Measurements from ENCODE around the gene TGM2. TPM values are rescaled to one million over a fixed set of nuclear protein-coding genes. Genes with fewer than 3 reads are reported as not detected.

Gene TGM2
- total RNA-seq, 2 donors from 2014 or later, result 0.27 to 0.37 TPM

GRCh38 chr20:38131588-38132121 lies 33.4 kb downstream of the TGM2 start:
- H3K4me1 Mint-ChIP-seq, result peaks cover 6% of the 10 kb centered on the region
- H3K4me3 Mint-ChIP-seq, result no peak overlapping the region
- Histone ChIP-seq H3K9me3 (ENCODE audit: control insufficient read depth, low read length) (no peaks in the 10 kb centered on the region), H3K27me3 (ENCODE audit: control insufficient read depth, insufficient read depth, low read length, poor library complexity, severe bottlenecking) (no peaks in the 10 kb centered on the region), H3K9ac (ENCODE audit: extremely low read depth, low read length, poor library complexity, severe bottlenecking) (no peak overlapping the region), H3K4me3 (ENCODE audit: low read length) (no peak overlapping the region), H3K4me1 (ENCODE audit: control insufficient read depth, insufficient read depth, low read length) (no peaks in the 10 kb centered on the region), H3K36me3 (ENCODE audit: control insufficient read depth, insufficient read depth, low read length) (no peaks in the 10 kb centered on the region), H3K27ac (ENCODE audit: low read depth, low read length) (no peak overlapping the region)
- no peak overlapping the region for H3K27ac Mint-ChIP-seq
- TF ChIP-seq CTCF (conservative IDR thresholded peaks at IDR 0.05), result no peak
- H3K36me3 Mint-ChIP-seq (ENCODE audit: low read depth), result no peaks in the 10 kb centered on the region
- 86 to 100% methylated on average over 1 to 3 of the region's 3 CpGs for WGBS, 2 experiments (ENCODE audit: insufficient coverage in 1 of 2, insufficient read length in 1 of 2)
- no peak for DNase-seq
- H3K27me3 Mint-ChIP-seq (ENCODE audit: insufficient read depth), result no peaks in the 10 kb centered on the region
- no peaks in the 10 kb centered on the region for H3K9me3 Mint-ChIP-seq

- H3K4me1 ChIP-seq (ENCODE audit: control insufficient read depth, insufficient read depth, low read length), result no peaks in the 10 kb centered on the region
- Mint-ChIP-seq H3K27me3 (ENCODE audit: insufficient read depth) (no peaks in the 10 kb centered on the region), H3K4me3 (no peak overlapping the region), H3K27ac (no peak overlapping the region), H3K4me1 (peaks cover 6% of the 10 kb centered on the region), H3K36me3 (ENCODE audit: low read depth) (no peaks in the 10 kb centered on the region), H3K9me3 (no peaks in the 10 kb centered on the region)
- TF ChIP-seq CTCF (conservative IDR thresholded peaks at IDR 0.05), result no peak
- no peak overlapping the region for H3K4me3 ChIP-seq (ENCODE audit: low read length)
- no peaks in the 10 kb centered on the region for H3K36me3 ChIP-seq (ENCODE audit: control insufficient read depth, insufficient read depth, low read length)
- no peaks in the 10 kb centered on the region for H3K27me3 ChIP-seq (ENCODE audit: control insufficient read depth, insufficient read depth, low read length, poor library complexity, severe bottlenecking)
- no peak overlapping the region for H3K27ac ChIP-seq (ENCODE audit: low read depth, low read length)
- no peaks in the 10 kb centered on the region for H3K9me3 ChIP-seq (ENCODE audit: control insufficient read depth, low read length)
- WGBS, 2 experiments (ENCODE audit: insufficient coverage in 1 of 2, insufficient read length in 1 of 2), result 94% methylated on average over 13 to 19 of the region's 19 CpGs
- no peak for DNase-seq
- H3K9ac ChIP-seq (ENCODE audit: extremely low read depth, low read length, poor library complexity, severe bottlenecking), result no peak overlapping the region
Observed at GRCh38 chr20:38130687-38131587, 34.1 kb downstream of the TGM2 start.

- H3K4me1 Mint-ChIP-seq, result peaks cover 6% of the 10 kb centered on the region
Observed at GRCh38 chr20:38129893-38130609, 35.0 kb downstream of the TGM2 start.

More at GRCh38 chr20:38129893-38130609, 35.0 kb downstream of the TGM2 start:
- no peak for DNase-seq
- H3K36me3 Mint-ChIP-seq (ENCODE audit: low read depth), result no peaks in the 10 kb centered on the region
- H3K4me3 ChIP-seq (ENCODE audit: low read length), result no peak overlapping the region
- H3K9me3 ChIP-seq (ENCODE audit: control insufficient read depth, low read length), result no peaks in the 10 kb centered on the region
- no peak overlapping the region for H3K4me3 Mint-ChIP-seq
- no peak for TF ChIP-seq CTCF (conservative IDR thresholded peaks at IDR 0.05)
- no peaks in the 10 kb centered on the region for H3K27me3 ChIP-seq (ENCODE audit: control insufficient read depth, insufficient read depth, low read length, poor library complexity, severe bottlenecking)
- H3K36me3 ChIP-seq (ENCODE audit: control insufficient read depth, insufficient read depth, low read length), result no peaks in the 10 kb centered on the region
- no peaks in the 10 kb centered on the region for H3K4me1 ChIP-seq (ENCODE audit: control insufficient read depth, insufficient read depth, low read length)
- WGBS, 2 experiments (ENCODE audit: insufficient coverage in 1 of 2, insufficient read length in 1 of 2), result 94 to 97% methylated on average over 9 to 15 of the region's 15 CpGs
- H3K9me3 Mint-ChIP-seq, result no peaks in the 10 kb centered on the region
- no peak overlapping the region for H3K27ac Mint-ChIP-seq
- no peak overlapping the region for H3K9ac ChIP-seq (ENCODE audit: extremely low read depth, low read length, poor library complexity, severe bottlenecking)
- no peaks in the 10 kb centered on the region for H3K27me3 Mint-ChIP-seq (ENCODE audit: insufficient read depth)
- no peak overlapping the region for H3K27ac ChIP-seq (ENCODE audit: low read depth, low read length)
